Skeletal muscle tissue (tissue), 4 donors: ENCODE results near the gene ELAPOR1. TPM values are rescaled to one million over a fixed set of nuclear protein-coding genes. Genes with fewer than 3 reads are reported as not detected.
A peak's percentile ranks its signal among the peaks of the same experiment; 100 is the strongest.

Experiments used
- H3K27ac ChIP-seq: one replicate; pipeline ENCODE4 v1.7.0; 2013; ENCODE audit warnings: mild to moderate bottlenecking, low read depth, low read length, inconsistent platforms
- H3K27me3 ChIP-seq, 3 donors: one replicate each; pipeline ENCODE4 v1.7.0; 2013; ENCODE audit warnings: low read length in 3 of 3; ENCODE audit not compliant: control insufficient read depth in 3 of 3, insufficient read depth in 3 of 3
- H3K36me3 ChIP-seq, 3 donors: one replicate each; pipeline ENCODE4 v1.7.0; 2013; ENCODE audit warnings: low read length in 3 of 3; ENCODE audit not compliant: control insufficient read depth in 3 of 3, insufficient read depth in 3 of 3
- H3K4me1 ChIP-seq, 3 donors: one replicate each; pipeline ENCODE4 v1.7.0; 2013; ENCODE audit warnings: low read length in 3 of 3, mild to moderate bottlenecking in 3 of 3; ENCODE audit not compliant: control insufficient read depth in 3 of 3, insufficient read depth in 3 of 3
- H3K4me3 ChIP-seq, 3 donors: one replicate each; pipeline ENCODE4 v1.7.0; 2013; ENCODE audit warnings: low read length in 3 of 3
- H3K9ac ChIP-seq, 3 donors: one replicate each; pipeline ENCODE4 v1.7.0; 2013; ENCODE audit warnings: low read length in 3 of 3, mild to moderate bottlenecking in 3 of 3, moderate library complexity in 2 of 3, low read depth in 1 of 3
- H3K9me3 ChIP-seq, 3 donors: one replicate each; pipeline ENCODE4 v1.7.0; 2013; ENCODE audit warnings: low read length in 3 of 3; ENCODE audit not compliant: control insufficient read depth in 3 of 3
- total RNA-seq: library from RNA; depleted of rRNA; stranded (reverse); fragments of >200 nt; gene quantifications from one replicate; pipeline ENCODE4 v1.2.3, GENCODE V29; 2014
- donor health status: Osteomylitis.

Gene ELAPOR1
- total RNA-seq, 1 donor from 2014 or later = under 0.01 TPM

GRCh38 chr1:109083501-109083900 is 30.4 kb upstream of the ELAPOR1 start:
- H3K4me3 ChIP-seq = no peak overlapping the region

GRCh38 chr1:109083923-109084322 is 30.0 kb upstream of the ELAPOR1 start:
- no peak overlapping the region for H3K9ac ChIP-seq
- H3K27me3 ChIP-seq = no peaks in the 10 kb centered on the region
- H3K4me1 ChIP-seq = peaks cover 0 to under 1% (median under 1%) of the 10 kb centered on the region in 3 donors
- H3K27ac ChIP-seq = no peak overlapping the region
- no peak overlapping the region for H3K4me3 ChIP-seq
- no peaks in the 10 kb centered on the region for H3K36me3 ChIP-seq
- no peaks in the 10 kb centered on the region for H3K9me3 ChIP-seq

More at GRCh38 chr1:109083501-109083900, 30.4 kb upstream of the ELAPOR1 start:
- no peaks in the 10 kb centered on the region for H3K9me3 ChIP-seq
- no peaks in the 10 kb centered on the region for H3K27me3 ChIP-seq
- no peaks in the 10 kb centered on the region for H3K36me3 ChIP-seq
- no peak overlapping the region for H3K27ac ChIP-seq
- no peak overlapping the region for H3K9ac ChIP-seq
- no peaks in the 10 kb centered on the region for H3K4me1 ChIP-seq

- no peaks in the 10 kb centered on the region for H3K9me3 ChIP-seq
Measured at GRCh38 chr1:109084563-109085517, 29.1 kb upstream of the ELAPOR1 start.

GRCh38 chr1:109089242-109090015 is 24.5 kb upstream of the ELAPOR1 start:
- H3K4me1 ChIP-seq = peaks cover 20 to 35% (median 22%) of the 10 kb centered on the region in 3 donors
- H3K36me3 ChIP-seq = peaks cover 4 to 7% (median 4%) of the 10 kb centered on the region in 3 donors
- peak overlapping the region; percentile 99 for H3K27ac ChIP-seq
- no peaks in the 10 kb centered on the region for H3K9me3 ChIP-seq
- H3K27me3 ChIP-seq = no peaks in the 10 kb centered on the region
- peak overlapping the region; percentile 84 to 96 (median 96) for H3K9ac ChIP-seq
- H3K4me3 ChIP-seq = peak overlapping the region; percentile 90 to 93 (median 92)

More at GRCh38 chr1:109084563-109085517, 29.1 kb upstream of the ELAPOR1 start:
- Histone ChIP-seq H3K4me3 (no peak overlapping the region), H3K36me3 (no peaks in the 10 kb centered on the region), H3K9ac (no peak overlapping the region), H3K4me1 (peaks cover under 1 to 10% (median 3%) of the 10 kb centered on the region in 3 donors), H3K27ac (no peak overlapping the region), H3K27me3 (no peaks in the 10 kb centered on the region)

GRCh38 chr1:109090196-109091077 is 23.5 kb upstream of the ELAPOR1 start, which contains the start of gene TMEM167B:
Gene TMEM167B (plus strand): TSS chr1:109090764. CDS start chr1:109090873, 109 bp downstream.
- Histone ChIP-seq H3K27me3 (no peaks in the 10 kb centered on the region), H3K4me1 (peaks cover 20 to 36% (median 22%) of the 10 kb centered on the region in 3 donors), H3K9me3 (no peaks in the 10 kb centered on the region), H3K36me3 (peaks cover 6 to 8% (median 7%) of the 10 kb centered on the region in 3 donors), H3K27ac (peak within 1 kb of the TSS; percentile 99), H3K4me3 (peak within 1 kb of the TSS; percentile 90 to 93 (median 92)), H3K9ac (peak within 1 kb of the TSS; percentile 84 to 96 (median 96))

- peak overlapping the region; percentile 90 to 93 (median 92) for H3K4me3 ChIP-seq
- H3K4me1 ChIP-seq = peaks cover 20 to 36% (median 25%) of the 10 kb centered on the region in 3 donors
- peak overlapping the region; percentile 99 for H3K27ac ChIP-seq
- peak overlapping the region; percentile 84 to 96 (median 96) for H3K9ac ChIP-seq
- H3K36me3 ChIP-seq = peaks cover 6 to 8% (median 7%) of the 10 kb centered on the region in 3 donors
- H3K27me3 ChIP-seq = no peaks in the 10 kb centered on the region
- no peaks in the 10 kb centered on the region for H3K9me3 ChIP-seq
Measured at GRCh38 chr1:109091078-109091838, 22.7 kb upstream of the ELAPOR1 start.

GRCh38 chr1:109091839-109092193 is 22.1 kb upstream of the ELAPOR1 start:
- peaks cover 20 to 36% (median 25%) of the 10 kb centered on the region in 3 donors for H3K4me1 ChIP-seq
- H3K9ac ChIP-seq = peak overlapping the region; percentile 84 to 96 (median 96)
- H3K27me3 ChIP-seq = no peaks in the 10 kb centered on the region
- peak overlapping the region; percentile 90 to 93 (median 92) for H3K4me3 ChIP-seq
- no peaks in the 10 kb centered on the region for H3K9me3 ChIP-seq
- peak overlapping the region; percentile 99 for H3K27ac ChIP-seq
- H3K36me3 ChIP-seq = peaks cover 7 to 9% (median 8%) of the 10 kb centered on the region in 3 donors

GRCh38 chr1:109094377-109094803 is 19.5 kb upstream of the ELAPOR1 start:
- no peak overlapping the region for H3K4me3 ChIP-seq
- no peak overlapping the region for H3K27ac ChIP-seq
- peaks cover 7 to 9% (median 8%) of the 10 kb centered on the region in 3 donors for H3K36me3 ChIP-seq
- no peaks in the 10 kb centered on the region for H3K9me3 ChIP-seq
- no peak overlapping the region for H3K9ac ChIP-seq
- H3K4me1 ChIP-seq = peaks cover 18 to 31% (median 26%) of the 10 kb centered on the region in 3 donors
- no peaks in the 10 kb centered on the region for H3K27me3 ChIP-seq
